ENCODE measurements around the gene PHF1. TPM values are rescaled to one million over a fixed set of nuclear protein-coding genes. Genes with fewer than 3 reads are reported as not detected.
"Not testable (repeated sequence)": the region's sequence is repeated elsewhere in the genome, so short reads cannot be mapped to it uniquely, and the experiment has no call there.

PHF1 gene
- total RNA-seq, 4 donors from 2014 or later, result 63.3 to 101 (median 83.3) TPM

GRCh38 chr6:33372526-33373123 is 38.2 kb upstream of the PHF1 start:
- Histone ChIP-seq H3K27me3 (no peaks in the 10 kb centered on the region), H3K27ac (no peak overlapping the region), H3K4me1 (peaks cover 0 to 38% (median 20%) of the 10 kb centered on the region in 4 donors), H3K4me3 (no peak overlapping the region), H3K9me3 (no peaks in the 10 kb centered on the region), H3K36me3 (no peaks in the 10 kb centered on the region)
- DNase-seq (ENCODE audit: low spot score in 2 of 2), result no peak
- TF ChIP-seq POLR2A (IDR thresholded peaks at IDR 0.05), result no peak
- TF ChIP-seq CTCF (IDR thresholded peaks at IDR 0.05), result no peak
- no peak for TF ChIP-seq EP300 (IDR thresholded peaks at IDR 0.05)
- WGBS, 2 donors, result 46 to 54% methylated on average over 5 of the region's 5 CpGs

GRCh38 chr6:33373960-33374910 is 36.6 kb upstream of the PHF1 start:
- WGBS, 2 donors, result 60 to 67% methylated on average over 8 of the region's 8 CpGs
- peak overlapping the region; percentile 59 to 92 (median 70) for H3K27ac ChIP-seq

GRCh38 chr6:33375143-33375671 is 35.6 kb upstream of the PHF1 start:
- Histone ChIP-seq H3K36me3 (no peaks in the 10 kb centered on the region), H3K9me3 (no peaks in the 10 kb centered on the region), H3K4me1 (peaks cover 0 to 41% (median 20%) of the 10 kb centered on the region in 4 donors), H3K27ac (peak overlapping the region; percentile 59 to 92 (median 70)), H3K4me3 (peak overlapping the region in 1 of 4 donors; percentile 17), H3K27me3 (no peaks in the 10 kb centered on the region)
- WGBS, 2 donors, result 8 to 9% methylated on average over 9 of the region's 9 CpGs
- peak; percentile 72 to 92 for DNase-seq (ENCODE audit: low spot score in 2 of 2)
- TF ChIP-seq EP300 (IDR thresholded peaks at IDR 0.05) (peak in 1 of 2 donors; percentile 62), CTCF (IDR thresholded peaks at IDR 0.05) (no peak), POLR2A (IDR thresholded peaks at IDR 0.05) (no peak)

More at GRCh38 chr6:33373960-33374910, 36.6 kb upstream of the PHF1 start:
- DNase-seq (ENCODE audit: low spot score in 2 of 2), result no peak
- Histone ChIP-seq H3K9me3 (no peaks in the 10 kb centered on the region), H3K4me1 (peaks cover 0 to 41% (median 20%) of the 10 kb centered on the region in 4 donors), H3K27me3 (no peaks in the 10 kb centered on the region), H3K36me3 (no peaks in the 10 kb centered on the region), H3K4me3 (no peak overlapping the region)
- no peak for TF ChIP-seq CTCF (IDR thresholded peaks at IDR 0.05)
- no peak for TF ChIP-seq EP300 (IDR thresholded peaks at IDR 0.05)
- TF ChIP-seq POLR2A (IDR thresholded peaks at IDR 0.05), result no peak

- Histone ChIP-seq H3K4me1 (peaks cover 0 to 41% (median 20%) of the 10 kb centered on the region in 4 donors), H3K36me3 (no peaks in the 10 kb centered on the region), H3K4me3 (no peak overlapping the region), H3K27me3 (no peaks in the 10 kb centered on the region), H3K9me3 (no peaks in the 10 kb centered on the region), H3K27ac (peak overlapping the region in 2 of 4 donors; percentile 75 to 79)
- TF ChIP-seq POLR2A (IDR thresholded peaks at IDR 0.05) (no peak), EP300 (IDR thresholded peaks at IDR 0.05) (no peak), CTCF (IDR thresholded peaks at IDR 0.05) (no peak)
- DNase-seq (ENCODE audit: low spot score in 2 of 2), result no peak
- WGBS, 2 donors, result 52 to 68% methylated on average over 4 of the region's 4 CpGs
Observed at GRCh38 chr6:33377171-33377570, 33.6 kb upstream of the PHF1 start.

GRCh38 chr6:33379184-33379583 is 31.6 kb upstream of the PHF1 start:
- WGBS, 2 donors, result 89 to 93% methylated on average over 10 of the region's 10 CpGs
- peaks cover 0 to 36% (median 17%) of the 10 kb centered on the region in 4 donors for H3K4me1 ChIP-seq
- H3K9me3 ChIP-seq; DNase-seq (ENCODE audit: low spot score in 2 of 2); H3K27ac ChIP-seq; H3K27me3 ChIP-seq; H3K36me3 ChIP-seq; H3K4me3 ChIP-seq: not testable (repeated sequence)

Measured in tibial nerve (tissue), 4 donors.